Stimulated activated naive CD8-positive, alpha-beta T cell treated with anti-CD3 and anti-CD28 coated beads, Interleukin-15, amount 100 ng/mL, for 72 hours (primary cell): Measurements from ENCODE around the gene NRIP2.

Experiments used
- ATAC-seq: fragments of 150-1000 bp; cut with Tn5 transposase; 2 replicates; pipeline ENCODE4 v1.10.0; 2021; ENCODE audit warnings: mild to moderate bottlenecking, moderate library complexity
- DNase-seq, 2 donors: peaks; one replicate each; pipeline ENCODE4 v3.0.0; 2021 to 2022
- H3K27ac Mint-ChIP-seq, 2 donors: one replicate each; pipeline ENCODE4 v1.8.0; 2022; ENCODE audit warnings: mild to moderate bottlenecking in 2 of 2, mixed read lengths in 2 of 2, moderate library complexity in 2 of 2
- H3K27me3 Mint-ChIP-seq: one replicate; pipeline ENCODE4 v1.8.0; 2022; ENCODE audit warnings: mixed read lengths
- H3K4me1 Mint-ChIP-seq: one replicate; pipeline ENCODE4 v1.8.0; 2022; ENCODE audit warnings: mild to moderate bottlenecking, mixed read lengths
- H3K4me3 Mint-ChIP-seq, 2 donors: one replicate each; pipeline ENCODE4 v1.8.0; 2022; ENCODE audit warnings: mild to moderate bottlenecking in 2 of 2, mixed read lengths in 2 of 2, moderate library complexity in 1 of 2
- H3K9me3 Mint-ChIP-seq, 2 donors: one replicate each; pipeline ENCODE4 v1.8.0; 2022; ENCODE audit warnings: mixed read lengths in 2 of 2

NRIP2 gene

GRCh38 chr12:2826721-2827515 is 7.9 kb downstream of the NRIP2 start:
- ATAC-seq (no peak), DNase-seq (no peak)
- Mint-ChIP-seq H3K27ac (peak overlapping the region in 1 of 2 donors; percentile 75), H3K4me1 (no peaks in the 10 kb centered on the region), H3K9me3 (no peaks in the 10 kb centered on the region), H3K4me3 (no peak overlapping the region), H3K27me3 (no peaks in the 10 kb centered on the region)

GRCh38 chr12:2826036-2826435 is 8.8 kb downstream of the NRIP2 start:
- H3K27me3 Mint-ChIP-seq = no peaks in the 10 kb centered on the region
- H3K4me3 Mint-ChIP-seq = no peak overlapping the region
- no peak for ATAC-seq
- no peak for DNase-seq
- no peaks in the 10 kb centered on the region for H3K4me1 Mint-ChIP-seq
- no peaks in the 10 kb centered on the region for H3K9me3 Mint-ChIP-seq
- H3K27ac Mint-ChIP-seq = no peak overlapping the region

- DNase-seq (no peak), ATAC-seq (no peak)
- Mint-ChIP-seq H3K27me3 (no peaks in the 10 kb centered on the region), H3K27ac (no peak overlapping the region), H3K9me3 (no peaks in the 10 kb centered on the region), H3K4me3 (no peak overlapping the region), H3K4me1 (no peaks in the 10 kb centered on the region)
Observed at GRCh38 chr12:2825132-2825531, 9.7 kb downstream of the NRIP2 start.

- H3K27me3 Mint-ChIP-seq = no peaks in the 10 kb centered on the region
- H3K4me3 Mint-ChIP-seq = no peak overlapping the region
- no peaks in the 10 kb centered on the region for H3K9me3 Mint-ChIP-seq
- H3K4me1 Mint-ChIP-seq = no peaks in the 10 kb centered on the region
- no peak for ATAC-seq
- no peak overlapping the region for H3K27ac Mint-ChIP-seq
- no peak for DNase-seq
Observed at GRCh38 chr12:2824541-2824940, 10.3 kb downstream of the NRIP2 start.

- peak overlapping the region in 1 of 2 donors; percentile 64 for H3K27ac Mint-ChIP-seq
- ATAC-seq (no peak), DNase-seq (no peak)
- no peaks in the 10 kb centered on the region for H3K27me3 Mint-ChIP-seq
- no peaks in the 10 kb centered on the region for H3K4me1 Mint-ChIP-seq
- H3K4me3 Mint-ChIP-seq = no peak overlapping the region
- H3K9me3 Mint-ChIP-seq = no peaks in the 10 kb centered on the region
Observed at GRCh38 chr12:2823483-2823882, 11.4 kb downstream of the NRIP2 start.

- no peak overlapping the region for H3K4me3 Mint-ChIP-seq
- no peaks in the 10 kb centered on the region for H3K9me3 Mint-ChIP-seq
- DNase-seq = no peak
- H3K27ac Mint-ChIP-seq = no peak overlapping the region
- H3K4me1 Mint-ChIP-seq = peaks cover 4% of the 10 kb centered on the region
- ATAC-seq = no peak
- H3K27me3 Mint-ChIP-seq = no peaks in the 10 kb centered on the region
Observed at GRCh38 chr12:2820432-2820831, 14.4 kb downstream of the NRIP2 start.

- ATAC-seq = no peak
- H3K27me3 Mint-ChIP-seq = no peaks in the 10 kb centered on the region
Observed at GRCh38 chr12:2819810-2820209, 15.0 kb downstream of the NRIP2 start.

GRCh38 chr12:2813214-2814185 is 21.3 kb downstream of the NRIP2 start:
- DNase-seq (peak; percentile 40 to 58), ATAC-seq (peak; percentile 48)
- Mint-ChIP-seq H3K27me3 (no peaks in the 10 kb centered on the region), H3K4me1 (peaks cover 23% of the 10 kb centered on the region), H3K9me3 (no peaks in the 10 kb centered on the region), H3K27ac (peak overlapping the region; percentile 99 to 100), H3K4me3 (peak overlapping the region; percentile 99 to 100)

More at GRCh38 chr12:2819810-2820209, 15.0 kb downstream of the NRIP2 start:
- no peaks in the 10 kb centered on the region for H3K9me3 Mint-ChIP-seq
- H3K4me1 Mint-ChIP-seq = peaks cover 10% of the 10 kb centered on the region
- no peak for DNase-seq
- no peak overlapping the region for H3K4me3 Mint-ChIP-seq
- H3K27ac Mint-ChIP-seq = peak overlapping the region; percentile 24 to 44

- Mint-ChIP-seq H3K4me3 (peak within 1 kb of the TSS; percentile 99 to 100), H3K27ac (peak within 1 kb of the TSS; percentile 99 to 100), H3K4me1 (peaks cover 23% of the 10 kb centered on the region), H3K27me3 (no peaks in the 10 kb centered on the region), H3K9me3 (no peaks in the 10 kb centered on the region)
- ATAC-seq = peak; percentile 96
- peak; percentile 92 to 97 for DNase-seq
Observed at GRCh38 chr12:2812290-2813213, 22.3 kb downstream of the NRIP2 start, which contains the start of gene ITFG2. TSS of gene ITFG2 (plus strand) at chr12:2812668. CDS start at chr12:2812761, 93 bp downstream.

- DNase-seq (no peak), ATAC-seq (no peak)
- peaks cover 23% of the 10 kb centered on the region for H3K4me1 Mint-ChIP-seq
- no peaks in the 10 kb centered on the region for H3K9me3 Mint-ChIP-seq
- peak overlapping the region in 1 of 2 donors; percentile 25 for H3K27ac Mint-ChIP-seq
- no peaks in the 10 kb centered on the region for H3K27me3 Mint-ChIP-seq
- peak overlapping the region; percentile 99 to 100 for H3K4me3 Mint-ChIP-seq
Observed at GRCh38 chr12:2811801-2812200, 23.0 kb downstream of the NRIP2 start.

- no peak for DNase-seq
- H3K27ac Mint-ChIP-seq = no peak overlapping the region
- ATAC-seq = no peak
- H3K4me1 Mint-ChIP-seq = peaks cover 5% of the 10 kb centered on the region
- no peaks in the 10 kb centered on the region for H3K27me3 Mint-ChIP-seq
- no peaks in the 10 kb centered on the region for H3K9me3 Mint-ChIP-seq
- H3K4me3 Mint-ChIP-seq = no peak overlapping the region
Observed at GRCh38 chr12:2806700-2807099, 28.1 kb downstream of the NRIP2 start.

GRCh38 chr12:2805143-2805520 is 29.7 kb downstream of the NRIP2 start:
- H3K4me1 Mint-ChIP-seq = peaks cover 15% of the 10 kb centered on the region
- H3K4me3 Mint-ChIP-seq = no peak overlapping the region
- no peaks in the 10 kb centered on the region for H3K9me3 Mint-ChIP-seq
- DNase-seq (no peak), ATAC-seq (no peak)
- H3K27ac Mint-ChIP-seq = no peak overlapping the region
- no peaks in the 10 kb centered on the region for H3K27me3 Mint-ChIP-seq

GRCh38 chr12:2804393-2805142 is 30.3 kb downstream of the NRIP2 start:
- peaks cover 20% of the 10 kb centered on the region for H3K4me1 Mint-ChIP-seq
- H3K27ac Mint-ChIP-seq = peak overlapping the region in 1 of 2 donors; percentile 38
- DNase-seq (no peak), ATAC-seq (no peak)
- no peak overlapping the region for H3K4me3 Mint-ChIP-seq
- H3K27me3 Mint-ChIP-seq = no peaks in the 10 kb centered on the region
- no peaks in the 10 kb centered on the region for H3K9me3 Mint-ChIP-seq

GRCh38 chr12:2803635-2804392 is 31.0 kb downstream of the NRIP2 start:
- H3K27ac Mint-ChIP-seq = peak overlapping the region in 1 of 2 donors; percentile 65
- no peak for ATAC-seq

More at GRCh38 chr12:2803635-2804392, 31.0 kb downstream of the NRIP2 start:
- H3K4me1 Mint-ChIP-seq = peaks cover 22% of the 10 kb centered on the region
- H3K27me3 Mint-ChIP-seq = no peaks in the 10 kb centered on the region
- H3K9me3 Mint-ChIP-seq = no peaks in the 10 kb centered on the region
- DNase-seq = no peak
- H3K4me3 Mint-ChIP-seq = no peak overlapping the region
